Measurements from ENCODE around the gene VAT1.
"Not testable (repeated sequence)": the region's sequence is repeated elsewhere in the genome, so short reads cannot be mapped to it uniquely, and the experiment has no call there.

Gene VAT1

DNA sequence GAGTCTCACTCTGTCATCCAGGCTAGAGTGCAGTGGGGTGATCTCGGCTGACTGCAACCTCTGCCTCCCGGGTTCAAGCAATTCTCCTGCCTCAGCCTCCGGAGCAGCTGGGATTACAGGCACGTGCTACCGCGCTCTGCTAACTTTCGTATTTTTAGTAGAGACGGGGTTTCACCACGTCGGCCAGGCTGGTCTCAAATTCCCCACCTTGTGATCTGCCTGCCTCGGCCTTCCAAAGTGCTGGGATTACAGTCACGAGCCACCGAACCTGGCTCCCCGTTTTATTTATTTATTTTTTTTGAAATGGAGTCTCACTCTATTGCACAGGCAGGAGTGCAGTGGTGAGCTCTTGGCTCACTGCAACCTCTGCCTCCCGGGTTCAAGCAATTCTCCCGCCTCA is 46.5 kb downstream of the VAT1 start:
- not testable (repeated sequence) for DNase-seq (ENCODE audit: low spot score); FAIRE-seq

DNA sequence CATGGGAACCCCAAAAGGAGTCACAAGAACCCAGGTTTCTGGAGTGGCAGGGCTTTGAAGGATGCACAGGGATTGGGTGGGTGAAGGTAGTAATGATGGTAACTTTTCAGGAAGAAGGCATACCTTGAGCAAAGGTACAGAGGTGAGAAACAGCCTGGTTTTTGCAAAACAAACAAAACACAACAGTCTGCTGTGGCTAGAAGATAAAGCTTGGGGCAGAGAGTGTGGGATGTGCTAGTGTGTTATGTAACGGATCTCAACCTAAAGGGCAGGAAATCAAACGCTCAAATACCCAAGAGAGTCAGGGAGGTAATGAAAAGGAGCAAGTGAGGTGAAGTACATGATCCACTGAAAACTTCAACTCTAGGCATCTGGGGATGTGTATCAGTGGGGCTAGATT is 46.9 kb downstream of the VAT1 start:
- no peak for DNase-seq (ENCODE audit: low spot score)

DNA sequence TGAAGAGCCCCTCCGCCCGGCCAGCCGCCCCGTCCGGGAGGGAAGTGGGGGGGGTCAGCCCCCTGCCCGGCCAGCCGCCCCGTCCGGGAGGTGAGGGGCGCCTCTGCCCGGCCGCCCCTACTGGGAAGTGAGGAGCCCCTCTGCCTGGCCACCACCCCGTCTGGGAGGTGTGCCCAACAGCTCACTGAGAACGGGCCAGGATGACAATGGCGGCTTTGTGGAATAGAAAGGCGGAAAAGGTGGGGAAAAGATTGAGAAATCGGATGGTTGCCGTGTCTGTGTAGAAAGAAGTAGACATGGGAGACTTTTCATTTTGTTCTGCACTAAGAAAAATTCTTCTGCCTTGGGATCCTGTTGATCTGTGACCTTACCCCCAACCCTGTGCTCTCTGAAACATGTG is 48.9 kb downstream of the VAT1 start:
- not testable (repeated sequence) for FAIRE-seq; DNase-seq (ENCODE audit: low spot score)

More for the DNA sequence above, 46.9 kb downstream of the VAT1 start:
- FAIRE-seq = no peak

DNA sequence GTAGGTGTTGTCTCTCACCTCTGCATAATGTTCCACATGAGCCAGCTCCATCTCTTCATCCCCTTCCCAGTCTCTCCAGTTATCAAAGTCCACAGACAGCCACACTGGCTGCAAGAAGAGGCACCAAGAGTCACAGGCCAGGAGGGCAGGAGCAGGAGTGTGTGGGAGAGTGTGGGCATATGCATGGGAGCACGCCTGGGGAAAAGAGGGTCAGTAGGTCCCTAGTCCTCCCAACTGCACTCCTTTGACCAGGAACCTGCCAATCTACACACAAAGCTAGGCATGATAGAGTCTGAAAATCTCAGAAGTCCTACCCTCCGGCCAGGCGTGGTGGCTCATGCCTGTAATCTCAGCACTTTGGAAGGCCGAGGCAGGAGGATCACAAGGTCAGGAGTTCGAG is 50.6 kb downstream of the VAT1 start:
- DNase-seq (ENCODE audit: low spot score) (no peak), FAIRE-seq (no peak)

GRCh38 chr17:42969001-42969581 is 53.1 kb downstream of the VAT1 start:
- no peak for DNase-seq (ENCODE audit: low spot score)
- FAIRE-seq = no peak

- FAIRE-seq = no peak
- no peak for DNase-seq (ENCODE audit: low spot score)
Observed at GRCh38 chr17:42967925-42968324, 54.3 kb downstream of the VAT1 start.

All from RCC 7860 (cell line).